ENCODE data around the gene CR1. TPM values are rescaled to one million over a fixed set of nuclear protein-coding genes. Genes with fewer than 3 reads are reported as not detected.
A peak's percentile ranks its signal among the peaks of the same experiment; 100 is the strongest.
"Not testable (repeated sequence)": the region's sequence is repeated elsewhere in the genome, so short reads cannot be mapped to it uniquely, and the experiment has no call there.

CR1 gene
- total RNA-seq, 2 experiments from 2014 or later: 0.02 to 0.05 TPM

- H3K36me3 Mint-ChIP-seq (ENCODE audit: low read depth): no peaks in the 10 kb centered on the region
- DNase-seq (peak; percentile 10), ATAC-seq (peak; percentile 94)
- H3K9me3 Mint-ChIP-seq (ENCODE audit: low read depth): no peaks in the 10 kb centered on the region
- H3K4me3 Mint-ChIP-seq: no peak overlapping the region
- H3K4me1 Mint-ChIP-seq: peaks cover 13% of the 10 kb centered on the region
- peaks cover 5% of the 10 kb centered on the region for H3K27me3 Mint-ChIP-seq
- H3K27ac Mint-ChIP-seq: no peak overlapping the region
- ChIA-PET POLR2A (no interaction called here), CTCF (interaction anchor here (0.6 kb wide), 1 partner anchor 23 kb away, joined by 3 read pairs; no protein-coding TSS in a partner anchor)
- intact Hi-C loops (cut with DNase I, micrococcal nuclease): no loop called here
Observed at GRCh38 chr1:207470927-207471326, 25.0 kb upstream of the CR1 start.

- ATAC-seq: no peak
- no peak overlapping the region for H3K27ac Mint-ChIP-seq
- H3K4me3 Mint-ChIP-seq: no peak overlapping the region
- no peaks in the 10 kb centered on the region for H3K9me3 Mint-ChIP-seq (ENCODE audit: low read depth)
- intact Hi-C loops (cut with DNase I, micrococcal nuclease): no loop called here
- H3K36me3 Mint-ChIP-seq (ENCODE audit: low read depth): no peaks in the 10 kb centered on the region
- peaks cover 13% of the 10 kb centered on the region for H3K4me1 Mint-ChIP-seq
- H3K27me3 Mint-ChIP-seq: peaks cover 2% of the 10 kb centered on the region
- CTCF ChIA-PET: interaction anchor here (0.6 kb wide), 1 partner anchor 20 kb away, joined by 3 read pairs; no protein-coding TSS in a partner anchor
- POLR2A ChIA-PET: no interaction called here
- DNase-seq: no peak
Observed at GRCh38 chr1:207474210-207474609, 21.7 kb upstream of the CR1 start.

GRCh38 chr1:207486198-207486597 is 9.8 kb upstream of the CR1 start:
- intact Hi-C loops (cut with DNase I, micrococcal nuclease): no loop called here
- Mint-ChIP-seq H3K4me1 (no peaks in the 10 kb centered on the region), H3K9me3 (ENCODE audit: low read depth) (no peaks in the 10 kb centered on the region), H3K27ac (no peak overlapping the region), H3K27me3 (peaks cover 2% of the 10 kb centered on the region), H3K36me3 (ENCODE audit: low read depth) (no peaks in the 10 kb centered on the region), H3K4me3 (no peak overlapping the region)
- no peak for DNase-seq
- ChIA-PET CTCF (no interaction called here), POLR2A (no interaction called here)
- ATAC-seq: no peak

- no peaks in the 10 kb centered on the region for H3K4me1 Mint-ChIP-seq
- ATAC-seq: no peak
- H3K36me3 Mint-ChIP-seq (ENCODE audit: low read depth): no peaks in the 10 kb centered on the region
- no peak overlapping the region for H3K27ac Mint-ChIP-seq
- no peaks in the 10 kb centered on the region for H3K9me3 Mint-ChIP-seq (ENCODE audit: low read depth)
- no peak for DNase-seq
- no peak overlapping the region for H3K4me3 Mint-ChIP-seq
- H3K27me3 Mint-ChIP-seq: no peaks in the 10 kb centered on the region
- CTCF ChIA-PET: interaction anchor here (1.7 kb wide), 1 partner anchor 12 kb away, joined by 7 read pairs; no protein-coding TSS in a partner anchor
- intact Hi-C loops (cut with DNase I, micrococcal nuclease): no loop called here
- POLR2A ChIA-PET: no interaction called here
Observed at GRCh38 chr1:207487636-207488035, 8.3 kb upstream of the CR1 start.

DNA sequence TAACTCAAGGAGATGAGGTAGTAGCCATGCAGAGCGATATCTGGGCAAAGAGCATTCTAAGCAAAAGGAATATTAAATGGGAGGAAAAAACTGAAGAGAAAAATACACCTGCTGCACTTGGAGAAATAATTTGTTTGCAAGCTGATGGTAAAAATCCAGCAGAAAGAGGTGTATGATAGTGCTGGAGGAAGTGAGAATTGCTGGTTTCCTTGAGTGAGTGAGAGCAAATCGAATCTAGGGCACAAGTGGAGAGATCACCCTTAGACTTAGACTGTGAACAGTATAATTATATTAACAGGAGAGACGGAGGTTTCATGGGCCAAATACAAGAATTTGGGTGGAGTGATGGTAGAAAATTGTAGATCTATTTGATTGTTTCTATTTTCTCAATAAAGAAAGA is 2.7 kb upstream of the CR1 start:
- ChIA-PET POLR2A (no interaction called here), CTCF (no interaction called here)
- peaks cover 23% of the 10 kb centered on the region for H3K27me3 Mint-ChIP-seq
- no peak overlapping the region for H3K4me3 Mint-ChIP-seq
- ATAC-seq (no peak), DNase-seq (no peak)
- H3K27ac Mint-ChIP-seq: no peak overlapping the region
- peaks cover 10% of the 10 kb centered on the region for H3K4me1 Mint-ChIP-seq
- intact Hi-C loops (cut with DNase I, micrococcal nuclease): no loop called here
- H3K9me3 Mint-ChIP-seq (ENCODE audit: low read depth): no peaks in the 10 kb centered on the region
- no peaks in the 10 kb centered on the region for H3K36me3 Mint-ChIP-seq (ENCODE audit: low read depth)

GRCh38 chr1:207494171-207494570 is 1.8 kb upstream of the CR1 start:
- Mint-ChIP-seq H3K27ac (no peak overlapping the region), H3K4me3 (no peak overlapping the region), H3K27me3 (peaks cover 23% of the 10 kb centered on the region), H3K36me3 (ENCODE audit: low read depth) (no peaks in the 10 kb centered on the region), H3K4me1 (peaks cover 10% of the 10 kb centered on the region), H3K9me3 (ENCODE audit: low read depth) (no peaks in the 10 kb centered on the region)
- POLR2A ChIA-PET: no interaction called here
- CTCF ChIA-PET: interaction anchor here (0.7 kb wide), 2 partner anchors 157 to 444 kb away, joined by 3 read pairs; no protein-coding TSS in a partner anchor
- DNase-seq (no peak), ATAC-seq (no peak)
- intact Hi-C loops (cut with DNase I, micrococcal nuclease): no loop called here

DNA sequence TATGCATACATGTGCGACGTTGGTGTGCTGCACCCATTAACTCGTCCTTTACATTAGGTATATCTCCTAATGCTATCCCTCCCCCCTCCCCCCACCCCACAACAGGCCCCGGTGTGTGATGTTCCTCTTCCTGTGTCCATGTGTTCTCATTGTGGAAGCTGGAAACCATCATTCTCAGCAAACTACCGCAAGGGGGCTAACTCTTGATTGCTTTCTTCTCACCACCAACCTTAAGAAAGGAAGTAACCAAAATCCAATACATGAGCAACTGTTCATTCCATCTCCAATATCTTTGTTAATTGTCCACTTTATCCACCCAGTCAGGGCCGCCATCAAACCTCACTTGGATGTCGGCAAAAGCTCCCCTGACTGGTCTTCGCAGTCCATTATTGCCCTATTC is 676 bp upstream of the CR1 start:
- CTCF ChIA-PET: interaction anchor here (0.5 to 1.0 kb wide), 4 partner anchors 173 to 1828 kb away, joined by 3 read pairs; partner anchors contain the start of gene CD55
- not testable (repeated sequence) for H3K9me3 Mint-ChIP-seq (ENCODE audit: low read depth)

DNA sequence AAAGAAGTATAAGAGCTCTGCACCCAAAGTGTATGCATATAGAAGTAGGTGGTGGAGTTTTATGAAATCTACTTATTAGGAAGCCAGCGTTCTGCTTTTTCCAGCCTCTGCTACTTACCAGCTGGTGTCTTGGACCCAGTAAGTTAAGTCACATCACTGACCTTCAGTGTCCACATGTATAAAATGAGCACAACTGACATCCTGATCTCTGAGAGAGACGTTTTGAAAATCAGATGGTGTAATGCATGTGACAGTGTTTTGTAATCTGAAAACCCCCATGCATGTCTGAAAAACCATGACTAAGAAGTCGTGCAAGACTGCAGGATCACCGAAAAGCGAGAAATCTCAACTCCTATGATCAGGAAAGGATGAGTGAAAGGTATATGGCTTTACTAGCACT is 2.0 kb downstream of the CR1 start:
- no peaks in the 10 kb centered on the region for H3K36me3 Mint-ChIP-seq (ENCODE audit: low read depth)
- intact Hi-C loops (cut with DNase I, micrococcal nuclease): loop anchor here (2.0 to 5.0 kb wide), 6 partner anchors 43 to 506 kb away; partner anchors contain the start of gene CR2 (in 2 of the 2)
- ATAC-seq (no peak), DNase-seq (no peak)
- H3K4me1 Mint-ChIP-seq: peaks cover 24% of the 10 kb centered on the region
- H3K9me3 Mint-ChIP-seq (ENCODE audit: low read depth): no peaks in the 10 kb centered on the region
- no peak overlapping the region for H3K27ac Mint-ChIP-seq
- ChIA-PET CTCF (interaction anchor here (0.5 to 1.5 kb wide), 7 partner anchors 22 to 576 kb away, joined by 3 to 5 read pairs (median 3); no protein-coding TSS in a partner anchor), POLR2A (interaction anchor here (0.7 kb wide), 2 partner anchors 136 to 154 kb away, joined by 3 read pairs; no protein-coding TSS in a partner anchor)
- H3K27me3 Mint-ChIP-seq: peaks cover 28% of the 10 kb centered on the region
- H3K4me3 Mint-ChIP-seq: no peak overlapping the region

More for the DNA sequence above, 676 bp upstream of the CR1 start:
- DNase-seq; H3K4me3 Mint-ChIP-seq; POLR2A ChIA-PET; ATAC-seq; H3K36me3 Mint-ChIP-seq (ENCODE audit: low read depth); H3K27ac Mint-ChIP-seq: not testable (repeated sequence)
- H3K27me3 Mint-ChIP-seq: peaks cover 23% of the 10 kb centered on the region
- intact Hi-C loops (cut with DNase I, micrococcal nuclease): loop anchor here in 1 of 2 experiments (5.0 kb wide), 3 partner anchors 43 to 503 kb away; partner anchors contain the start of gene CR2
- peaks cover 19% of the 10 kb centered on the region for H3K4me1 Mint-ChIP-seq

DNA sequence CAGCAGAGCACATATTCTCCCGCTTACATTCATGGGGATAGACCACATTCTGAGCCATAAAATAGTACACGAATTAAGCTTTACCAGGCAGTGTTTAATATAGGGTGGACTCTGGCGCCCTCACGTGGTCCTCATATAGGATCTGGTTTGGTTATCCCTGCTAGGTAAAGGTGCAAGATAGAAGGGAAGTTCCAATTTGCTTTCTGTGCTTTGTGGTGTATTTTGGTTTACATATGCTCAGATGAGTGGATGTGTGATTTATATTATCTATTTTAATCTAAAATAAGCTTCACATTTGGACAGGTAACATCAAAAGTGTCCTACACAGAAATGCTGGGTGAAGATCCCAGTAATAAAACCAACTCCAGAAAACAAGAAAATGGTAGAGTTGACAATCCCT is 3.6 kb downstream of the CR1 start:
- peaks cover 32% of the 10 kb centered on the region for H3K27me3 Mint-ChIP-seq
- intact Hi-C loops (cut with DNase I, micrococcal nuclease): loop anchor here (1.0 to 5.0 kb wide), 12 partner anchors 45 to 507 kb away; partner anchors contain the start of genes CR2 (in 2 of the 2) and CD55 (in 1 of the 2)
- ChIA-PET CTCF (interaction anchor here (0.6 to 2.2 kb wide), 31 partner anchors 11 to 765 kb away, joined by 3 to 22 read pairs (median 3); partner anchors contain the start of genes C4BPB, CD55 and CR2), POLR2A (interaction anchor here (0.5 to 1.0 kb wide), 3 partner anchors 174 to 402 kb away, joined by 4 to 9 read pairs (median 5); no protein-coding TSS in a partner anchor)
- H3K4me1 Mint-ChIP-seq: peaks cover 24% of the 10 kb centered on the region
- ATAC-seq: peak; percentile 70
- DNase-seq: peak; percentile 85
- H3K4me3 Mint-ChIP-seq: no peak overlapping the region
- H3K27ac Mint-ChIP-seq: peak overlapping the region; percentile 30
- no peaks in the 10 kb centered on the region for H3K9me3 Mint-ChIP-seq (ENCODE audit: low read depth)
- no peaks in the 10 kb centered on the region for H3K36me3 Mint-ChIP-seq (ENCODE audit: low read depth)

DNA sequence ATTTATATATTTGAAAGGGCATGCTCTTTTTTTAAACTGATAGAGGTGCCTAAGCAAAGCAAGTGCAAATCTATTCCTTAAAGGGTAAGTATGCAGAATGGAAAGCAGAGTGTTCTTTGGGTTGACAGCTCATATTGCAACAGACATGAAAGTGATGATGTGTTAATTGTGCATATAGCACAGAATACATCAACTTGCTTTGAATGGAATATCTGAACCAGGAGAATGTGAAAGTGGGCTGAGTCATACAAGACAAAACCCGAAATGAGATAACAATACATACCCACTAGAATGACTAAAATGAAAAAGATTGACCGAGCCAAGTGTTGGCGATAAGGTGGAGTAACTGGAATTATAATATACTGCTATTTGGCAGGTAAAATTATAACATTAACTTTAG is 4.3 kb downstream of the CR1 start:
- ATAC-seq: peak; percentile 83
- DNase-seq: peak; percentile 7
- Mint-ChIP-seq H3K4me3 (no peak overlapping the region), H3K4me1 (peaks cover 24% of the 10 kb centered on the region), H3K36me3 (ENCODE audit: low read depth) (no peaks in the 10 kb centered on the region), H3K9me3 (ENCODE audit: low read depth) (no peaks in the 10 kb centered on the region), H3K27me3 (peaks cover 31% of the 10 kb centered on the region), H3K27ac (no peak overlapping the region)
- ChIA-PET POLR2A (interaction anchor here (0.9 to 1.0 kb wide), 2 partner anchors 326 to 402 kb away, joined by 4 to 5 read pairs; no protein-coding TSS in a partner anchor), CTCF (interaction anchor here (0.7 to 2.2 kb wide), 25 partner anchors 12 to 765 kb away, joined by 3 to 22 read pairs (median 4); partner anchors contain the start of genes C4BPB, CD55 and CR2)
- intact Hi-C loops (cut with DNase I, micrococcal nuclease): loop anchor here (1.0 to 5.0 kb wide), 4 partner anchors 110 to 568 kb away; partner anchors contain the start of gene CD55 (in 1 of the 2)

GRCh38 chr1:207501071-207501470 is 5.1 kb downstream of the CR1 start:
- H3K9me3 Mint-ChIP-seq (ENCODE audit: low read depth): no peaks in the 10 kb centered on the region
- H3K27ac Mint-ChIP-seq: no peak overlapping the region
- intact Hi-C loops (cut with DNase I, micrococcal nuclease): loop anchor here in 1 of 2 experiments (5.0 kb wide), 1 partner anchor 569 kb away; no protein-coding TSS in a partner anchor
- peaks cover 18% of the 10 kb centered on the region for H3K4me1 Mint-ChIP-seq
- DNase-seq (no peak), ATAC-seq (no peak)
- ChIA-PET POLR2A (no interaction called here), CTCF (interaction anchor here (0.6 to 1.2 kb wide), 2 partner anchors 88 to 631 kb away, joined by 3 read pairs; no protein-coding TSS in a partner anchor)
- H3K36me3 Mint-ChIP-seq (ENCODE audit: low read depth): no peaks in the 10 kb centered on the region
- no peak overlapping the region for H3K4me3 Mint-ChIP-seq
- peaks cover 24% of the 10 kb centered on the region for H3K27me3 Mint-ChIP-seq

DNA sequence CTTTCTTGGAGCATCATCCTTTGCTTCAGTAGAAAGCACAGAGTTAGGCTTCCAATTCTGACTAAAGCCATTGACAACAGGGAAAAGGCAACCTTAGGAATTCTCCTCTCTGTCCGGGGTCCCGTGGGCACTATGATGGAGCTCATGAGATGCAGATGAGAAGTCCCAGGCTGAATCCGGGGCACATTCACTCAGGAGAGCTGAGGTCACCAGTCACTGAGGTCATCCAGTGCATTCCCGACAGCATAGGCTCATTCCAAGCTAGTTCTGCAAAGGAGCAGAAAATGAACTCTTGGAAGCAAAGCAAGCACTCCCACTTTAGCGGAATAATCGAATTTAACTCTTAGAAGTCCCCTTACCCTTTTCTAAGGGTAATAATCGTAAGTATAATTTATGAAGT is 6.8 kb downstream of the CR1 start:
- ATAC-seq: no peak
- intact Hi-C loops (cut with DNase I, micrococcal nuclease): loop anchor here in 1 of 2 experiments (5.0 kb wide), 1 partner anchor 570 kb away; no protein-coding TSS in a partner anchor
- Mint-ChIP-seq H3K4me1 (peaks cover 13% of the 10 kb centered on the region), H3K27me3 (peaks cover 24% of the 10 kb centered on the region), H3K4me3 (no peak overlapping the region), H3K9me3 (ENCODE audit: low read depth) (no peaks in the 10 kb centered on the region), H3K36me3 (ENCODE audit: low read depth) (no peaks in the 10 kb centered on the region), H3K27ac (no peak overlapping the region)
- ChIA-PET POLR2A (no interaction called here), CTCF (interaction anchor here (1.8 kb wide), 1 partner anchor 15 kb away, joined by 6 read pairs; no protein-coding TSS in a partner anchor)
- DNase-seq: no peak
